PFSK-1 (cell line): Measurements from ENCODE around the gene ANKAR.

Experiments
- REST ChIP-seq, 2 experiments: IDR thresholded peaks; 2 replicates each; pipeline versions ENCODE4 v1.6.1 to v1.8.0; 2011 to 2012; ENCODE audit warnings: low read depth in 2 of 2, low read length in 2 of 2, control low read depth in 1 of 2, inconsistent platforms in 1 of 2, mild to moderate bottlenecking in 1 of 2, moderate library complexity in 1 of 2; ENCODE audit not compliant: insufficient read depth in 1 of 2
- SIN3A ChIP-seq: IDR thresholded peaks from 2 replicates; pipeline ENCODE4 v1.6.1; 2012; ENCODE audit warnings: mild to moderate bottlenecking, low read length, moderate library complexity, borderline replicate concordance; ENCODE audit not compliant: insufficient read depth
- TAF1 ChIP-seq: IDR thresholded peaks from 2 replicates; pipeline ENCODE4 v1.6.1; 2012; ENCODE audit warnings: low read length, control low read depth, borderline replicate concordance; ENCODE audit not compliant: insufficient read depth

DNA sequence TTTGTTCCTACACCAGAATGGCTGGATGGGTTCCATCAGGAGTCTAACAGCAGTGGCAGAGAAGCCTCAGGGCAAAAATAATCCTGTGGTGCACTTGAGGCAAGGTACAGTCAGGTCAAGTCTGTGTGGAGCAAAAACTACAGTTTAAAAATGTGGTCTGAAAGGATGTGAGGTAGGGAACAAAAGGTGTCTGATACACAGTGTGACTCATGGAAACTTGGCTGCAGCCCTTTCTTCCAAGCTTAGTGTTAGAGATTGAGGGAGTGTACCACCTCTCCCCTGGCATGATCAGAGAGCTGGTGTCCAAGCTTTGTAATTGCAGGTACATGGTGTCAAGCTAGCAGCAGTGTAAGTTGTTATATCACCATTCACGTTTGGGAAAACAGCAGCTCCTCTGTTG, 8.9 kb downstream of the ANKAR start:
- no peak for TF ChIP-seq SIN3A
- TF ChIP-seq TAF1 = no peak
- no peak for TF ChIP-seq REST (IDR thresholded peaks at IDR 0.05; ENCODE audit: insufficient read depth in 1 of 2, low read depth in 2 of 2, low read length in 2 of 2)
